Measurements from ENCODE around the gene MMP7.

The MMP7 gene

GRCh38 chr11:102530558-102530957 is at the start of gene MMP7:
Gene MMP7, minus strand, starts transcription at chr11:102530747. Its CDS starts 47 bp downstream, at chr11:102530700.
- no peak for DNase-seq

GRCh38 chr11:102577723-102578122 is 47.2 kb upstream of the MMP7 start:
- DNase-seq, result no peak

DNA sequence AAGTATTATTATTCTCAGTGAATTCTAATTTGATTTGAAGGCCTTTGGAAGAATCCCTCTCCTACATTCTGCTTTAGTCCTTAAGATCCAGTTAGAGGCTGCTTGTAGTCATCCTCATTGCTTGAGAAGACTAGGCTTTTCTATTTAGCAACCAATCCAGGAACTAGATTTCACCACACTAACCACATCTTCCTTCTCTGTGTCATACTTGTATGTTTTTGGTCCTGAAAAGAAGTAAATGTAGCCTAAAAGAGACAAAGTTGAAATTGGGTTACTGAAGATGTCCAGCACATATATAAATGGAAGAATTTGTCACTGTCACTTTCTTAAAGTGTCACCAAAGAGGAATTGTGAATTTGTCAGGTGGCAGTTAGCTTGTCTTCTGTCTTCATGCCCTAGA is 46.6 kb upstream of the MMP7 start:
- DNase-seq, result no peak

DNA sequence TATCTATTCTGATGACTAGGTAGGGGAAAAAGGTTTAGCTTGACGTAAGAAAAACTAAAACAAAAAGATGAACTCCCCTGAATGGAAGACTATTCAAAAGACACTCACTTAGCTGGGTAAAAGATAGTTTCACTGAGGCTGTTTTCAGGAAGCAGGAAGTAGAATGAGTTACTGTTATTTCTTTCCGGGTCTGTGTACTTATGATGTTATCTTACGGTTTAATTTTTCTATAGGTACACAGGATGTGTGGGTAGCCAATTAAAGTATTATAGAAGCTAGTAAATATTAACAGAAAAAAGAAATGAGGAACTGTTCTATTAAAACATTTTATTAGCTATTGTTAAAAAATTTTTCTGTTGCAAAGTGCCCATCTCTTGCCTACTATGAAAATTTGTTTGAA is 45.8 kb upstream of the MMP7 start:
- DNase-seq, result no peak

- DNase-seq, result no peak
Observed at GRCh38 chr11:102575012-102575411, 44.5 kb upstream of the MMP7 start.

DNA sequence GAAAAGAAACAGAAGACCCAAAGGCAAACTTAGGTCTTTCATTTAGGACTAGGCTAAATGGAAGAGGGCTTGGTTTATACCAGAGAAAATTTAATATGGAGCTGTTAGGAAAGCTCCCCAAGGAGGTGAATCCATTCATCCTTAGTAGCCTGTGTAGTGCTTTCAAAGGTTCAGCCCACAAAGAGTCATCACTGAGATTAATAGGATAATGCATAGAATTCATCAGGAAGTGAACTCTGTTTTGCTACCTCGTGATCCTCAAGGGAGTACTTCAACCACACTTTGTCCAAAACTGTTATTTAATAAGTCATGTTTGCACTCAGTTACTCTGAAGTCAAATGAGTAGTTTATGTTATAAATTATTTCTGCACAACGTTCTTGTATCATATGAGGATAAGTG is 43.3 kb upstream of the MMP7 start:
- DNase-seq, result no peak

GRCh38 chr11:102572554-102573220 is 42.1 kb upstream of the MMP7 start:
- no peak for DNase-seq

GRCh38 chr11:102568851-102569250 is 38.3 kb upstream of the MMP7 start:
- no peak for DNase-seq

DNA sequence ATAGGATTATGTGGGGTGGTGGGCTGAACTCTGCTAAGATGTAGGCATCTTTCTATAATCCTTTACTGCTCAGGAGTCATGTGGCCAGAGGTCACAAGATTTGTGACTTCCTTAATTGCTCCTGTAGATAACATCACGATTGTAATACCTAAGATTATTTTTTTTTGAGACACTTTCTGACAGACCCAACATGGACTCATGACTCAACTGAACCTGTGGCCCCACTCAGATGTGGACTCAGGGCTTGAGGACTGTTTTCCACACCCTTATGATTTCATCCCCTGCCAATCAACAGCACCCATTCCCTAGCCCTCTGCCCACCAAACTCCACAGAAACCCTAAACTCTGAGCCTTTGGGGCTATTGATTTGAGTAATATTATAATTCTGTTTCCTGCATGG is 35.6 kb upstream of the MMP7 start:
- no peak for DNase-seq

DNA sequence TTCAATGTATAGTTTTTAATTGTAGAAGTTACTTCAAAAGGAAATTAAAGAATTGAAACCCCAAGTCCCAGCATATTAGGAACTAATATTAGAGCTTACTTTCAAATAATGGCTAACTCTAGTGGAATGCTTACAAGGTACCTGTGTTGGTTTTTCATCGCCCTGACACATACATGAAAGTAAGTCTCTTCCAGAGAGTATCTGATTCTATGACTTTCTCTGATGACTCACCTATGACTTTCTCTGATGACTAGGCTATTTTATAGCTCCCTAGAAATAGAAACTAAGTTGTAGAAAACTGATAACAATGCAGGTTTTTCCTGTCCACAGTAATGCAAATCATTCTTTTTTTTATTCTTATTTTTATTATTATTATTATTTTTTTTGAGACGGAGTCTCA is 33.6 kb upstream of the MMP7 start:
- DNase-seq, result no peak

- DNase-seq, result no peak
Observed at GRCh38 chr11:102561636-102562035, 31.1 kb upstream of the MMP7 start.

DNA sequence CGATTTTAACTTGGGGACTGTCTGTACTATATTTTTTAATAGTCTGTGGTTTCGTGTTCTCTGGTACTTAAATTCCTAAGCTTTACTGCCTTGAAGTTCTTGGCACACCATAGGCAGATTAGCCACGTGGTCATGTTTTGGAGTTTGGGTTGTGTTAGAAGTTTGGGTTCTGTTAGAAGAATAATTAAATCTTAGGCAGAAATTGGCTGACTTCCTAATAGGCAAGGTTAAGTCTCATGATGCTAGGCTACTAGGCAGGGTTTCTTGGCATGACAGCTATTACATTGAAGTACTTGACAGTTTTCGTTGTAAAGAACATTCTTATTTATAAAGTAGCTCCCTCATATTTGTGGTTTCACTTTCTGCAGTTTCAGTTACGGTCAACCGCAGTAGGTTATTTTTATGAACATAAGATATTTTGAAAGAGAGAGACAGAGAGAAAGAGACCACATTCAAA is 30.0 kb upstream of the MMP7 start:
- no peak for DNase-seq

GRCh38 chr11:102559839-102560238 is 29.3 kb upstream of the MMP7 start:
- DNase-seq, result no peak

GRCh38 chr11:102555091-102555490 is 24.5 kb upstream of the MMP7 start:
- DNase-seq, result no peak

DNA sequence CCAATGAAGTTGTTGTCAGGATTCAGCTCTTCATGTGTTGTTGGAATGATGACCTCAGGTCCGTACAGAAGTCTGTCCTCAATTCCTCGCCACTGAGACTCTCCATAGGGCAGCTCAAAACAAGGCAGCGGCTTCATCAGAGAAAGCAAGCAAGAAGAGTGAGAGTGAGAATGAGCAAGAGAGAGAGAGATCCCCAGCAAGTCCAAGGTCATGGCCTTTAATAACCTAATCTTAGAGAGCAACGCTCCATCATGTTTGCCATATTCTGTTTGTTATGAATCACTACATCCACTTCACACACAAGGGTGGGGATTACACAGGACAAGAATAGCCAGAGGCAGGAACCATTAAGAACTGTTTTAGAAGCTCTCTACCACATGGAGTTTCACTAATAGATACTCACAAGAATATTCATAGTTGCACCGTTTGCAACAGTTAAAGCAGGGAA is 23.3 kb upstream of the MMP7 start:
- DNase-seq, result no peak

GRCh38 chr11:102552447-102553194 is 22.1 kb upstream of the MMP7 start:
- DNase-seq, result no peak

- no peak for DNase-seq
Observed at GRCh38 chr11:102552020-102552419, 21.5 kb upstream of the MMP7 start.

- no peak for DNase-seq
Observed at GRCh38 chr11:102551169-102551781, 20.7 kb upstream of the MMP7 start.

GRCh38 chr11:102546923-102547471 is 16.4 kb upstream of the MMP7 start:
- no peak for DNase-seq

DNA sequence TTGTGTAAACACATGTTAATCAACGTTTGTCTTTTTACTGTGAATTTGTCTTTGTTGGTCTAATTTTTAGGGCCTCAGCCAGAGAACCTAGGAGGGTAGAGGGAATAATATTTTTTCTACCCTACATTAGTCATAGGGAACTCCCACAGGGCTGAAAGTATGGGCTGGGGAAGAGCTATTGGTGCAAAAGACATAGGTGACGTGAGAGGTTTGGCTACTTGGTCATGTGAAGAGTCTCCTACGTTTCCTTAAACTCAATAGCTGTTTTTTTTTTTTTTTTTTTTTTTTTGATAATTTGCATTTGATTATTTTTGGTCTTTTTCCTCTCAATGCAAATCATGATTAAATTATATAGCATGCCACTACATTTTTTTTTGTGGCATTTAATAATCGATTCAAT is 15.9 kb upstream of the MMP7 start:
- DNase-seq, result no peak

DNA sequence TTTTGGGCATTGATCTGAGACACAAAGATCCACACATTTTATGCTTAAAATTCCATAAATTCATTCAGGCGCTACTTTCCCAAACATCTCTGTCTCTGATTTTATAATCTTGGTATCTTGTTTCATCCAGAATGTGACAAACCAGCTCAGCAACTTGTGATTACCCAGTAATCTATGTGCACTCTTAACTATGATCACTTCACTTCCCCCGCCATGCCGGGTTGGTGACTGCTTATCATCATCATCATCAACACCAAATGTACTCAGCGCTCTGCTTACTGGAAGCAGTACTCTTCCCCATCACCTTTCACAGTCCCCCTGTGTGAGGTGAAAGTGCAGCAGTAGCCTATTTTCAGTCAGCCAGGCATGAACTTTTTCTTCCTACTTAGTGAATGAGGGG is 15.2 kb upstream of the MMP7 start:
- DNase-seq, result no peak

DNA sequence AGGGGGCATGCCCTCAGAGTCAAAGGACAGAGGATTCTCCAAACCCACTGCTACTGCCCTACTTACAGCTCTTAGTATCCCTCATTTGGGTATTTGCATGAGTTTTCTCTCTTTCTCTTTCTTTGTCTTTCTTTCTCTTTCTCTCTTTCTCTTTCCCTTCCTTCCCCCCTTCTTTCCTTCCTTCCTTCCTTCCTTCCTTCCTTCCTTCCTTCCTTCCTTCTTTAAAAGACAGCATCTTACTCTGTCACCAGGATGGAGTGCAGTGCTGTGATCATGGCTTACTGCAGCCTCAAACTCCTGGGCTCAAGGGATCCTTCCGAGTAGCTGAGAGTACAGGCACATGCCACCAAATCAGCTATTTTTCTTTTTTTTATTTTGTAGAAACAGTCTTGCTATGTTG is 14.0 kb upstream of the MMP7 start:
- no peak for DNase-seq

GRCh38 chr11:102539567-102539966 is 9.0 kb upstream of the MMP7 start:
- DNase-seq, result no peak

GRCh38 chr11:102538932-102539331 is 8.4 kb upstream of the MMP7 start:
- DNase-seq, result no peak
